CD4-positive, alpha-beta T cell treated with Interleukin-15 for 4 hours (primary cell): Measurements from ENCODE around the gene CAB39.

Source experiments
- DNase-seq: peaks from one replicate; pipeline ENCODE4 v3.0.0-alpha.2; 2020; ENCODE audit warnings: low spot score

The CAB39 gene

GRCh38 chr2:230712443-230713330 lies at the start of gene CAB39:
TSS of gene CAB39 (plus strand) at chr2:230712842. CDS start at chr2:230760002, 47,160 bp downstream.
- peak; percentile 86 for DNase-seq

- no peak for DNase-seq
Observed at GRCh38 chr2:230664128-230664527, 48.5 kb upstream of the CAB39 start.

GRCh38 chr2:230664844-230665243 lies 47.8 kb upstream of the CAB39 start:
- DNase-seq: no peak

- DNase-seq: no peak
Observed at GRCh38 chr2:230665263-230665691, 47.4 kb upstream of the CAB39 start.

- DNase-seq: no peak
Observed at GRCh38 chr2:230666446-230666845, 46.2 kb upstream of the CAB39 start.

GRCh38 chr2:230666885-230667712 lies 45.5 kb upstream of the CAB39 start:
- no peak for DNase-seq

- peak; percentile 51 for DNase-seq
Observed at GRCh38 chr2:230668184-230668938, 44.3 kb upstream of the CAB39 start.

- no peak for DNase-seq
Observed at GRCh38 chr2:230668939-230669303, 43.7 kb upstream of the CAB39 start.

- no peak for DNase-seq
Observed at GRCh38 chr2:230669386-230669950, 43.2 kb upstream of the CAB39 start.

- DNase-seq: no peak
Observed at GRCh38 chr2:230671117-230671516, 41.5 kb upstream of the CAB39 start.

- DNase-seq: no peak
Observed at GRCh38 chr2:230672836-230673235, 39.8 kb upstream of the CAB39 start.

- no peak for DNase-seq
Observed at GRCh38 chr2:230674401-230674800, 38.2 kb upstream of the CAB39 start.

- no peak for DNase-seq
Observed at GRCh38 chr2:230674966-230675672, 37.5 kb upstream of the CAB39 start.

GRCh38 chr2:230676546-230676945 lies 36.1 kb upstream of the CAB39 start:
- DNase-seq: no peak

- DNase-seq: no peak
Observed at GRCh38 chr2:230677201-230677946, 35.3 kb upstream of the CAB39 start.

- DNase-seq: no peak
Observed at GRCh38 chr2:230678018-230678417, 34.6 kb upstream of the CAB39 start.

- peak; percentile 34 for DNase-seq
Observed at GRCh38 chr2:230678451-230678850, 34.2 kb upstream of the CAB39 start.

GRCh38 chr2:230680463-230681170 lies 32.0 kb upstream of the CAB39 start:
- DNase-seq: no peak

- no peak for DNase-seq
Observed at GRCh38 chr2:230681171-230681545, 31.5 kb upstream of the CAB39 start.

- no peak for DNase-seq
Observed at GRCh38 chr2:230682546-230682945, 30.1 kb upstream of the CAB39 start.
